Fibroblast of lung (primary cell): ENCODE data around the gene MAOA.

Experiments
- CTCF ChIP-seq, 2 donors: IDR thresholded peaks in 1 of 2; conservative IDR thresholded peaks in 1 of 2; 1 replicate in 1 of 2; 2 replicates in 1 of 2; pipeline ENCODE4 v1.5.1; 2011 to 2012; ENCODE audit warnings: low read length in 2 of 2, control low read depth in 1 of 2, inconsistent platforms in 1 of 2, low read depth in 1 of 2, mild to moderate bottlenecking in 1 of 2
- EZH2 ChIP-seq: IDR thresholded peaks from 2 replicates; pipeline ENCODE4 v1.5.1; 2012; ENCODE audit warnings: low read length, control low read depth, mild to moderate bottlenecking; ENCODE audit errors: missing control alignments

GRCh38 chrX:43718081-43718480, 62.0 kb downstream of the MAOA start:
- no peak for TF ChIP-seq CTCF (conservative IDR thresholded peaks at IDR 0.05 in 1 of 2, IDR thresholded peaks at IDR 0.05 in 1 of 2; ENCODE audit: low read depth in 1 of 2, low read length in 2 of 2)
- no peak for TF ChIP-seq EZH2
